K562 (cell line): ENCODE results near the gene DMXL1. TPM values are rescaled to one million over a fixed set of nuclear protein-coding genes. Genes with fewer than 3 reads are reported as not detected.

ENCODE experiments used
- BCOR ChIP-seq: fragments of 450-650 bp; IDR thresholded peaks from 2 replicates; pipeline ENCODE4 v1.6.1; 2016
- CBFB ChIP-seq: sonication (generic); formaldehyde crosslinking; IDR thresholded peaks from 2 replicates; pipeline ENCODE4 v1.4.0; 2020; ENCODE audit warnings: mild to moderate bottlenecking, missing genetic modification reagents
- CHCHD3 ChIP-seq: fragments of 250-450 bp; sonication (Bioruptor Pico); IDR thresholded peaks from 2 replicates; pipeline ENCODE4 v2.1.2; 2022; ENCODE audit warnings: mild to moderate bottlenecking
- CTBP1 ChIP-seq: fragments of 450-650 bp; IDR thresholded peaks from 2 replicates; pipeline ENCODE4 v1.6.1; 2016; ENCODE audit warnings: borderline replicate concordance
- CXXC5 ChIP-seq: fragments of 250-450 bp; sonication (Bioruptor Pico); IDR thresholded peaks from 2 replicates; pipeline ENCODE4 v1.8.0; 2022; ENCODE audit warnings: inconsistent platforms, mild to moderate bottlenecking, moderate library complexity
- EGR1 ChIP-seq: fragments of 450-650 bp; conservative IDR thresholded peaks from 2 replicates; pipeline ENCODE4 v1.6.1; 2017; ENCODE audit warnings: mild to moderate bottlenecking
- ELF1 ChIP-seq: fragments of 200-800 bp; sonication (Bioruptor generic); IDR thresholded peaks from 2 replicates; pipeline ENCODE4 v1.6.1; 2016; ENCODE audit warnings: missing genetic modification characterization, missing compliant biosample characterization
- ETV6 ChIP-seq, 3 experiments: fragments of 150-350 bp in 1 of 3; sonication (generic) in 1 of 3; formaldehyde crosslinking in 1 of 3; IDR thresholded peaks; 2 replicates each; pipeline versions ENCODE4 v1.6.1 to v1.8.0; 2014 to 2022; ENCODE audit warnings: borderline replicate concordance in 2 of 3, low read depth in 2 of 3, antibody characterized with exemption in 1 of 3, low read length in 1 of 3, mild to moderate bottlenecking in 1 of 3, missing genetic modification reagents in 1 of 3
- FIP1L1 ChIP-seq: fragments of 200-400 bp; formaldehyde crosslinking; IDR thresholded peaks from 2 replicates; pipeline ENCODE4 v1.6.1; 2018; ENCODE audit warnings: mild to moderate bottlenecking, low read depth, low read length; ENCODE audit not compliant: poor library complexity, severe bottlenecking
- FOS ChIP-seq: IDR thresholded peaks from 3 replicates; pipeline ENCODE4 v1.6.1; 2011; ENCODE audit not compliant: insufficient read length; ENCODE audit errors: extremely low read depth
- GABPA ChIP-seq: fragments of 200-800 bp; sonication (Bioruptor generic); conservative IDR thresholded peaks from 2 replicates; pipeline ENCODE4 v1.6.1; 2016; ENCODE audit warnings: low read depth, missing genetic modification characterization, missing compliant biosample characterization
- HDAC1 ChIP-seq, 2 experiments: fragments of 450-650 bp; IDR thresholded peaks; 2 replicates each; pipeline ENCODE4 v1.6.1; 2016 to 2017; ENCODE audit warnings: inconsistent platforms in 1 of 2, mild to moderate bottlenecking in 1 of 2, moderate library complexity in 1 of 2
- IFI16 ChIP-seq: fragments of 250-450 bp; sonication (Bioruptor Pico); IDR thresholded peaks from 2 replicates; pipeline ENCODE4 v2.1.2; 2022; ENCODE audit warnings: mild to moderate bottlenecking, inconsistent platforms
- KDM2B ChIP-seq: fragments of 250-450 bp; sonication (Bioruptor Pico); IDR thresholded peaks from 2 replicates; pipeline ENCODE4 v1.8.0; 2021; ENCODE audit warnings: mild to moderate bottlenecking, moderate library complexity
- MAZ ChIP-seq, 2 experiments: fragments of 450-650 bp in 1 of 2; sonication (generic) in 1 of 2; formaldehyde crosslinking; IDR thresholded peaks in 1 of 2; conservative IDR thresholded peaks in 1 of 2; 2 replicates each; pipeline versions ENCODE4 v1.4.0 to v1.5.0; 2020; ENCODE audit warnings: mild to moderate bottlenecking in 1 of 2, missing genetic modification reagents in 1 of 2
- MCM7 ChIP-seq, 2 experiments: fragments of 450-650 bp; IDR thresholded peaks; 2 replicates each; pipeline ENCODE4 v1.6.1; 2016 to 2018
- PHF20 ChIP-seq: fragments of 450-650 bp; IDR thresholded peaks from 2 replicates; pipeline ENCODE4 v1.6.1; 2018; ENCODE audit not compliant: partially characterized antibody
- POLR2A ChIP-seq: fragments of 450-650 bp; conservative IDR thresholded peaks from 2 replicates; pipeline ENCODE4 v1.6.1; 2016
- POLR3G ChIP-seq: IDR thresholded peaks from 2 replicates; pipeline ENCODE4 v1.6.1; 2011; ENCODE audit not compliant: insufficient read length, insufficient replicate concordance; ENCODE audit errors: extremely low read depth
- SMAD3 ChIP-seq: fragments of 450-650 bp; formaldehyde crosslinking; conservative IDR thresholded peaks from 2 replicates; pipeline ENCODE4 v1.4.0; 2020; ENCODE audit warnings: mild to moderate bottlenecking
- SPI1 ChIP-seq: IDR thresholded peaks from 2 replicates; pipeline ENCODE4 v1.6.1; 2011; ENCODE audit warnings: low read depth, low read length, control low read depth, borderline replicate concordance
- TARDBP ChIP-seq: fragments of 450-650 bp; IDR thresholded peaks from 2 replicates; pipeline ENCODE4 v1.6.1; 2016
- TBP ChIP-seq: optimal IDR thresholded peaks from 2 replicates; pipeline ENCODE3; 2011; ENCODE audit warnings: low read depth, low read length, improper control_type of control experiment
- TFAP4 ChIP-seq: sonication (generic); formaldehyde crosslinking; IDR thresholded peaks from 2 replicates; pipeline ENCODE4 v1.8.0; 2022; ENCODE audit warnings: missing genetic modification reagents, mild to moderate bottlenecking, moderate library complexity, borderline replicate concordance
- YY1 ChIP-seq, 3 experiments: IDR thresholded peaks; 2 replicates each; pipeline ENCODE4 v1.6.1; 2011; ENCODE audit warnings: low read length in 2 of 3, mild to moderate bottlenecking in 2 of 3, moderate library complexity in 2 of 3, borderline replicate concordance in 1 of 3, control low read depth in 1 of 3, low read depth in 1 of 3; ENCODE audit not compliant: insufficient read depth in 3 of 3, insufficient replicate concordance in 2 of 3, control insufficient read depth in 1 of 3, insufficient read length in 1 of 3; ENCODE audit errors: extremely low read depth in 1 of 3
- ZBTB7A ChIP-seq: IDR thresholded peaks from 2 replicates; pipeline ENCODE4 v1.6.1; 2011; ENCODE audit warnings: low read depth, mild to moderate bottlenecking, low read length, moderate library complexity, borderline replicate concordance; ENCODE audit not compliant: control insufficient read depth
- ZNF12 ChIP-seq: sonication (generic); formaldehyde crosslinking; IDR thresholded peaks from 2 replicates; pipeline ENCODE4 v1.4.0; 2020; ENCODE audit warnings: mild to moderate bottlenecking, missing genetic modification reagents
- ZNF121 ChIP-seq: sonication (generic); formaldehyde crosslinking; conservative IDR thresholded peaks from 2 replicates; pipeline ENCODE4 v1.8.0; 2022; ENCODE audit warnings: missing genetic modification reagents
- ZNF224 ChIP-seq: sonication (generic); formaldehyde crosslinking; IDR thresholded peaks from 2 replicates; pipeline ENCODE4 v1.8.0; 2022; ENCODE audit warnings: mild to moderate bottlenecking, missing genetic modification reagents
- polyA plus RNA-seq, 8 experiments: library from polyadenylated mRNA; depleted of rRNA in 4 of 8; stranded (reverse) in 5 of 8; unstranded in 3 of 8; fragments of >200 nt; fragmentation: Nextera tagmentation in 2 of 8; fragmentation: Illumina TruSeq in 1 of 8; extraction: Ambion mirVana in 2 of 8; extraction: Trizol in 1 of 8; gene quantifications; 2 replicates each; pipeline versions ENCODE4 v1.2.1 to v1.2.3, GENCODE V29; 2011 to 2014; ENCODE audit warnings: inconsistent platforms in 1 of 8, missing spikeins in 1 of 8
- total RNA-seq, 7 experiments: library from RNA; depleted of rRNA in 6 of 7; stranded (reverse); fragments of >200 nt in 6 of 7; fragmentation: Illumina TruSeq in 2 of 7; extraction: Trizol in 2 of 7; gene quantifications; 2 replicates each; pipeline versions ENCODE4 v1.2.1 to v1.2.3, GENCODE V29; 2011 to 2021; ENCODE audit warnings: low replicate concordance in 1 of 7

The DMXL1 gene
- total and polyA plus RNA-seq, 9 of the 15 experiments (the other 6 are each of a cell fraction or from before 2014, with no cell fraction given): 8.3 to 40.3 (median 30.6) TPM

- TF ChIP-seq TBP: peak; percentile 67
- TF ChIP-seq ZBTB7A: peak; percentile 46; the same call in 1 of the 2 replicates
- TF ChIP-seq POLR2A: peak; percentile 94
- peak; percentile 58; the same call in 1 of the 2 replicates for TF ChIP-seq TARDBP
- TF ChIP-seq YY1 (IDR thresholded peaks at IDR 0.05; ENCODE audit: borderline replicate concordance in 1 of 3, control insufficient read depth in 1 of 3, extremely low read depth in 1 of 3, insufficient read depth in 3 of 3, insufficient read length in 1 of 3, insufficient replicate concordance in 2 of 3, low read depth in 1 of 3, low read length in 2 of 3): peak in 1 of 3 experiments; percentile 58
- no peak for TF ChIP-seq POLR3G
- TF ChIP-seq ZNF12 (CRISPR knock-in tag): peak; percentile 38
- TF ChIP-seq MCM7 (IDR thresholded peaks at IDR 0.05): no peak
- peak; percentile 77; the same call in 1 of the 2 replicates for TF ChIP-seq CBFB (CRISPR knock-in tag)
- 0 out of 2 replicates have a peak, but pooled peaks have one; percentile 43 for TF ChIP-seq GABPA
- TF ChIP-seq CTBP1: 0 out of 2 replicates have a peak, but pooled peaks have one; percentile 30
- 0 out of 2 replicates have a peak, but pooled peaks have one; percentile 17 for TF ChIP-seq KDM2B (CRISPR knock-in tag)
- 0 out of 2 replicates have a peak, but pooled peaks have one; percentile 36 for TF ChIP-seq SMAD3 (CRISPR knock-in tag)
- no peak for TF ChIP-seq FOS
- TF ChIP-seq MAZ (CRISPR knock-in tag; conservative IDR thresholded peaks at IDR 0.05 in 1 of 2, IDR thresholded peaks at IDR 0.05 in 1 of 2): peak; percentile 61 to 78
- peak; percentile 80 for TF ChIP-seq CXXC5 (CRISPR knock-in tag)
- TF ChIP-seq TFAP4: peak; percentile 72
- peak; percentile 6; the same call in 1 of the 2 replicates for TF ChIP-seq BCOR
- TF ChIP-seq IFI16: no peak
- peak; percentile 69; the same call in 1 of the 2 replicates for TF ChIP-seq SPI1
- TF ChIP-seq ZNF121 (CRISPR knock-in tag): no peak
- peak in 1 of 2 experiments; percentile 68; a peak in 2 of 4 replicates for TF ChIP-seq HDAC1 (IDR thresholded peaks at IDR 0.05)
- TF ChIP-seq ELF1 (tag): 0 out of 2 replicates have a peak, but pooled peaks have one; percentile 38
- TF ChIP-seq ETV6 (IDR thresholded peaks at IDR 0.05; ENCODE audit: borderline replicate concordance in 1 of 2, low read depth in 2 of 2, low read length in 1 of 2): 0 out of 4 replicates have a peak, but pooled peaks of 1 of the 2 experiments have one; percentile 16
- TF ChIP-seq ETV6 (CRISPR knock-in tag; IDR thresholded peaks at IDR 0.05; ENCODE audit: borderline replicate concordance): no peak
- peak; percentile 70 for TF ChIP-seq EGR1
- peak; percentile 6 for TF ChIP-seq PHF20
- peak; percentile 88 for TF ChIP-seq FIP1L1
- 0 out of 2 replicates have a peak, but pooled peaks have one; percentile 26 for TF ChIP-seq ZNF224 (CRISPR knock-in tag)
- TF ChIP-seq CHCHD3: peak; percentile 22; the same call in 1 of the 2 replicates
Observed at GRCh38 chr5:119268387-119269060, 197.6 kb downstream of the DMXL1 start (continued).
